Nephron (organoid): Measurements from ENCODE around the gene FKBP3.

Experiments used
- H3K27ac Mint-ChIP-seq, 3 experiments: 2 replicates each; pipeline ENCODE4 v1.8.0; 2020; ENCODE audit warnings: mixed read lengths in 3 of 3, mild to moderate bottlenecking in 2 of 3, moderate library complexity in 1 of 3
- H3K27me3 Mint-ChIP-seq: 2 replicates; pipeline ENCODE4 v1.8.0; 2021; ENCODE audit warnings: low read depth, mild to moderate bottlenecking, moderate library complexity, mixed read lengths
- H3K36me3 Mint-ChIP-seq: 2 replicates; pipeline ENCODE4 v1.8.0; 2020; ENCODE audit warnings: low read depth, mixed read lengths
- H3K4me1 Mint-ChIP-seq: 2 replicates; pipeline ENCODE4 v1.8.0; 2020; ENCODE audit warnings: mixed read lengths
- H3K4me3 Mint-ChIP-seq, 3 experiments: 2 replicates each; pipeline ENCODE4 v1.8.0; 2020; ENCODE audit warnings: mild to moderate bottlenecking in 3 of 3, mixed read lengths in 3 of 3, moderate library complexity in 2 of 3
- H3K9me3 Mint-ChIP-seq: 2 replicates; pipeline ENCODE4 v1.8.0; 2020; ENCODE audit warnings: mixed read lengths
- TF ChIP-seq, protein P1 (sequence below), 3 experiments: fragments of 200-600 bp; sonication (generic); IDR thresholded peaks; one replicate each; pipeline ENCODE4 v1.5.0; 2021; ENCODE audit warnings: antibody characterized with exemption in 3 of 3; ENCODE audit not compliant: unreplicated experiment in 3 of 3

Gene FKBP3

DNA sequence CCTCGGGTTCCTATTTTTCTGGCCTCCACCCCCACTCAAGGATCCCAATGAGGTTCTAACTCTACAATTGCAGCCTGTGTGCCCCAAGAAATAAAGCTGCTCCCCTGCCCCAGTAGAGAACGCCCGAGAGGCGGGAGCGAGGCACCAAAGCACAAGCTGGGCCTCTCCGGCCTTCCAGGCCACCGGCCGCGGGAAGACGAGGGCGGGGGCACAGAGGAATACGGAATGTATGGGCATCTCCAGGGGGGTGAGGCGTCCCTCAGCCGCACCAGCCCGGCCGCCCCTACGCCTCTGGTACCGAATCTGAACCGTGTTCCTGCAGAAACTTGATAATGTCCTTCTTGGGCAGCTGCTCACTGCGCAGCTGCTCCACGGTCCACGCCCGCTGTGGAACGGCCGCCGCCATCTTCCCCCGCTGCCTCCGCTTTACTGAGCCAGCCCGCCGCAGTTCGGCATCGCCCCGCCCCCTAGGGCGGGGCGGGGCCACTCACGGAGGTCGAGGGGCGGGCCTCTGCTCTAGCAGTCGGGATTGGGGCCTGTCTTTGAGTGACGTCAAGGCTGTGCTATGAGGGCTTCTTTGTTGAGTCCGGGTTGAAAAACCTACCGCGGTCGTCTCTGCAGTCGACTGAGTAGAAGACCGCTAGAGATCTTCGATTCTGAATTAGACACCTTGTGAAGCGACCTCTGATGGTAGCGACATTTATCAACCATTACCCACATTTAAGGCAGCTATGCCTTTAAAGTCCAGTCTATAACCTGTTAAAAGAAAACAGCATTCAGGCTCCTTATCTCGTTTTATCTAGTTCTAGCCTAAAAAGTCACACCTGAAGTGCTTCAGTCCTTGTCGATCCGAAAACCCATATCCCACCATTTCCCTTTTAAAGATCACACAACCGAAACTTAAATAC lies at the start of gene FKBP3:
Gene FKBP3 (minus strand): TSS at position 431 of the 908 bp plus-strand sequence. CDS start 25 bp downstream, at position 406.
- no peaks in the 10 kb centered on the region for H3K9me3 Mint-ChIP-seq
- H3K27me3 Mint-ChIP-seq: no peaks in the 10 kb centered on the region
- TF ChIP-seq, protein P1, sequence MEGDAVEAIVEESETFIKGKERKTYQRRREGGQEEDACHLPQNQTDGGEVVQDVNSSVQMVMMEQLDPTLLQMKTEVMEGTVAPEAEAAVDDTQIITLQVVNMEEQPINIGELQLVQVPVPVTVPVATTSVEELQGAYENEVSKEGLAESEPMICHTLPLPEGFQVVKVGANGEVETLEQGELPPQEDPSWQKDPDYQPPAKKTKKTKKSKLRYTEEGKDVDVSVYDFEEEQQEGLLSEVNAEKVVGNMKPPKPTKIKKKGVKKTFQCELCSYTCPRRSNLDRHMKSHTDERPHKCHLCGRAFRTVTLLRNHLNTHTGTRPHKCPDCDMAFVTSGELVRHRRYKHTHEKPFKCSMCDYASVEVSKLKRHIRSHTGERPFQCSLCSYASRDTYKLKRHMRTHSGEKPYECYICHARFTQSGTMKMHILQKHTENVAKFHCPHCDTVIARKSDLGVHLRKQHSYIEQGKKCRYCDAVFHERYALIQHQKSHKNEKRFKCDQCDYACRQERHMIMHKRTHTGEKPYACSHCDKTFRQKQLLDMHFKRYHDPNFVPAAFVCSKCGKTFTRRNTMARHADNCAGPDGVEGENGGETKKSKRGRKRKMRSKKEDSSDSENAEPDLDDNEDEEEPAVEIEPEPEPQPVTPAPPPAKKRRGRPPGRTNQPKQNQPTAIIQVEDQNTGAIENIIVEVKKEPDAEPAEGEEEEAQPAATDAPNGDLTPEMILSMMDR (IDR thresholded peaks at IDR 0.05; ENCODE audit: unreplicated experiment in 3 of 3): no peak
- H3K4me1 Mint-ChIP-seq: peaks cover 24% of the 10 kb centered on the region
- no peaks in the 10 kb centered on the region for H3K36me3 Mint-ChIP-seq
- H3K4me3 Mint-ChIP-seq: peak within 1 kb of the TSS; percentile 99 to 100 (median 99)
- peak within 1 kb of the TSS; percentile 98 to 99 (median 99) for H3K27ac Mint-ChIP-seq

DNA sequence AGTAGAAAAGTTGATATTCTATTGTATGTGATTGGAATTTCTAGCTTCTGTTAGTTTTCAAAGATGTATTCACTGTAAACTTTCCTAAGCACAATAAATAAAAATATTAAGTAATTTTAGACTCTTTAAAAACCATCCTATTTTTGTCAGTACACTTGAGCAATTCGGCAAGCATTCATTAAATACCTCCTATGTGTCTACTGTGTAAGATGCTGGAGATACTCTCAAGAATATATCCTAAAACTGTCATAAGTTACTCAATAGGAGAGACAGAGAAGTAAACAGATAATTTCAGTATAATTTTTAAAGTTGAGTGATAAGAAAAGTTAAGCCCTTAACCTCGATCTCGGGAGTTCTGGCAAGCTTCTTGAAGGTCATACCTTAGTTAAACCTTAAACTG lies 47.5 kb upstream of the FKBP3 start:
- TF ChIP-seq, protein P1 (IDR thresholded peaks at IDR 0.05; ENCODE audit: unreplicated experiment in 3 of 3): no peak
- Mint-ChIP-seq H3K4me3 (no peak overlapping the region), H3K4me1 (no peaks in the 10 kb centered on the region), H3K27me3 (no peaks in the 10 kb centered on the region), H3K36me3 (peaks cover 5% of the 10 kb centered on the region), H3K27ac (no peak overlapping the region), H3K9me3 (no peaks in the 10 kb centered on the region)

DNA sequence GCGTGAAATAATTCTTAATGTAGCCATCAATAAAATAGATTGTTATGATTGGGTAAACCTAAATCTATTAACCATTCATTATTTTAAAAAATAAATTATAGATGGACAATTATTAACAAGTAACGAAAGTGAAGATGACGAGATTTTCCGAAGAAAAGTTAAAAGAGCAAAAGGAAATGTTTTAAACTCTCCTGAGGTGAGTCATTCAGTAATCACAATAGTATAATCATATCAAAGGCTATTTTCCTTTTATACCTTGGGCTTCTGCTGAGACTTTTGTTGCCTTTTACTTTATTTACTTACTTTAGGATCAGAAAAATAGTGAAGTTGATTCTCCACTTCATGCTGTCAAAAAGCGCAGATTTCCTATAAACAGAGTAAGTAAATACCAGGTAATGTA lies 47.0 kb upstream of the FKBP3 start:
- Mint-ChIP-seq H3K9me3 (no peaks in the 10 kb centered on the region), H3K4me3 (no peak overlapping the region), H3K27me3 (no peaks in the 10 kb centered on the region), H3K4me1 (no peaks in the 10 kb centered on the region), H3K36me3 (no peaks in the 10 kb centered on the region), H3K27ac (no peak overlapping the region)
- TF ChIP-seq, protein P1 (IDR thresholded peaks at IDR 0.05; ENCODE audit: unreplicated experiment in 3 of 3): no peak

DNA sequence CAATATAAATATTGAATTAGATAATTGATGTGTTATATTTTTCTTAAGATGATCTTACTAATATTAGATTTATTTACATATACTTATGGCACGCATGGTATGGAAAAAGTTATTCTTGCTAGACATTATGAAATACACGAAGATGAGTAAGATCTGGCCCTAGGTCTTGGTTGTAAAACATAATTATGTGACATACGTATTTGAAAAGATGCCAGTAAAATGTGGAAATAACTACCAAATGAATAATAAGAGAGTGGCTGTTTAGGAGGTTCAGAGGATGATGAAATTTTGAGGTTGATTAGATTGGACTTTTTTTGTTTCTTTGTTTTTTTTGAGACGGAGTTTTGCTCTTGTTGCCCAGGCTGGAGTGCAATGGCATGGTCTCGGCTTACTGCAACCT lies 42.8 kb upstream of the FKBP3 start:
- Mint-ChIP-seq H3K9me3 (no peaks in the 10 kb centered on the region), H3K4me3 (no peak overlapping the region), H3K4me1 (no peaks in the 10 kb centered on the region), H3K27me3 (no peaks in the 10 kb centered on the region), H3K36me3 (no peaks in the 10 kb centered on the region), H3K27ac (no peak overlapping the region)
- TF ChIP-seq, protein P1 (IDR thresholded peaks at IDR 0.05; ENCODE audit: unreplicated experiment in 3 of 3): no peak

DNA sequence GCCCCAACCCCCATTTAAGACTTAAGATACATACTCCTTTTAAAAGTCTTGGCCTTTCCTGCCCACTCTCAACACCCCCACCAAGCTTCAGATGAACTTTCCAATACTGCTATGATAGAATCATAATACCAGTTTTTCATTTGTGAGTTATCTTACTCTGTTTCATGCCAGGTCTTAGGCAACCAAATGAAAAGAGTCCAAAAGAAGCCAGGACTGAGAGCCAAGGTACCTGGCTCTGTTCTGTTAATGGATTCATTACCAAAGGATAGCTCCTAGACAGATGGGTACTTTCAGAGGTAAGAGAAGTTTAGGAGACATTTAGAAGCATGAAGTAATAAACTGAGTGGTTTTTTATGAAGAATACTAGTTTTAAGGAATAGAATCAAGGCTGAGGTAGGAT lies 35.6 kb upstream of the FKBP3 start:
- H3K4me3 Mint-ChIP-seq: no peak overlapping the region
- no peaks in the 10 kb centered on the region for H3K9me3 Mint-ChIP-seq
- H3K27me3 Mint-ChIP-seq: no peaks in the 10 kb centered on the region
- H3K4me1 Mint-ChIP-seq: no peaks in the 10 kb centered on the region
- TF ChIP-seq, protein P1 (IDR thresholded peaks at IDR 0.05; ENCODE audit: unreplicated experiment in 3 of 3): no peak
- no peak overlapping the region for H3K27ac Mint-ChIP-seq
- H3K36me3 Mint-ChIP-seq: peaks cover 9% of the 10 kb centered on the region

DNA sequence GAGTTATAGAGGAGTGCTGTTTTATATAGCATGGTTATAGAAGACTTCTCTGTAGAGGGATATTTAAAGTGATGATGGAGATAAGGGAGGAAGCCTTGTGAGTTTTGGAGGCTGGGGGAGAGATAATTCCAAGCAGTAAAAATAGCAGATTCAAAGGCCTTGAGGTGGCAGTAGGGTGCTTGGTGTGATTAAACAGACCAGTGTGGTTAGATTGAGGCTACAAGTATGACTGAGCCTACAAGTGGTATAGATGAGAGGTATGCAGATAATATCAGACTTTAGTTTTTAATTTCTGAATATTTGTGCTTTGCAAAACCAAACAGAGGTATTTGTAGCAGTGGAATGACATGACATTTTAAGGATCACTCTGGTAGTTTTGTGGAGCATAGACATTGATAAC lies 21.8 kb upstream of the FKBP3 start:
- TF ChIP-seq, protein P1 (IDR thresholded peaks at IDR 0.05; ENCODE audit: unreplicated experiment in 3 of 3): no peak
- H3K4me1 Mint-ChIP-seq: no peaks in the 10 kb centered on the region
- H3K36me3 Mint-ChIP-seq: no peaks in the 10 kb centered on the region
- no peaks in the 10 kb centered on the region for H3K9me3 Mint-ChIP-seq
- H3K27me3 Mint-ChIP-seq: no peaks in the 10 kb centered on the region
- H3K4me3 Mint-ChIP-seq: no peak overlapping the region
- no peak overlapping the region for H3K27ac Mint-ChIP-seq
